A172 (cell line): ENCODE results near the gene TAS2R1. TPM values are rescaled to one million over a fixed set of nuclear protein-coding genes. Genes with fewer than 3 reads are reported as not detected.

Experiments
- DNase-seq: peaks from one replicate; pipeline ENCODE4 v3.0.0-alpha.2; 2015; ENCODE audit warnings: low spot score
- total RNA-seq: library from RNA; depleted of rRNA; stranded (reverse); fragments of >200 nt; shearing (Covaris generic); gene quantifications from 2 replicates; pipeline ENCODE4 v1.2.3, GENCODE V29; 2014; rRNA removed

The TAS2R1 gene
- total RNA-seq, 1 experiment from 2014 or later = not detected

GRCh38 chr5:9588254-9588653, 41.9 kb downstream of the TAS2R1 start:
- no peak for DNase-seq

- no peak for DNase-seq
These were observed 43.0 kb downstream of the TAS2R1 start for GRCh38 chr5:9587135-9587534.

GRCh38 chr5:9582406-9582805, 47.7 kb downstream of the TAS2R1 start:
- DNase-seq = no peak

Other genes starting within 250 kb of the TAS2R1 start
- 9.3 and 12.0 TPM in 2 replicates for gene SEMA5A, start 84.3 kb downstream of the TAS2R1 start, total RNA-seq